A673 (cell line): ENCODE data around the gene BMPR1B.

Experiments used
- EZH2 ChIP-seq: fragments of 200-600 bp; sonication (generic); IDR thresholded peaks from 2 replicates; pipeline ENCODE4 v1.6.1; 2017; ENCODE audit warnings: borderline replicate concordance, low read depth, mild to moderate bottlenecking, mixed read lengths, antibody characterized with exemption, low read length; ENCODE audit not compliant: poor library complexity, severe bottlenecking
- TF ChIP-seq, protein P1 (sequence below): fragments of 300-800, 200-600 bp; sonication (generic); conservative IDR thresholded peaks from 2 replicates; pipeline ENCODE4 v1.5.1; 2017; ENCODE audit warnings: low read depth, mild to moderate bottlenecking, antibody characterized with exemption, low read length, moderate library complexity, mixed read lengths

DNA sequence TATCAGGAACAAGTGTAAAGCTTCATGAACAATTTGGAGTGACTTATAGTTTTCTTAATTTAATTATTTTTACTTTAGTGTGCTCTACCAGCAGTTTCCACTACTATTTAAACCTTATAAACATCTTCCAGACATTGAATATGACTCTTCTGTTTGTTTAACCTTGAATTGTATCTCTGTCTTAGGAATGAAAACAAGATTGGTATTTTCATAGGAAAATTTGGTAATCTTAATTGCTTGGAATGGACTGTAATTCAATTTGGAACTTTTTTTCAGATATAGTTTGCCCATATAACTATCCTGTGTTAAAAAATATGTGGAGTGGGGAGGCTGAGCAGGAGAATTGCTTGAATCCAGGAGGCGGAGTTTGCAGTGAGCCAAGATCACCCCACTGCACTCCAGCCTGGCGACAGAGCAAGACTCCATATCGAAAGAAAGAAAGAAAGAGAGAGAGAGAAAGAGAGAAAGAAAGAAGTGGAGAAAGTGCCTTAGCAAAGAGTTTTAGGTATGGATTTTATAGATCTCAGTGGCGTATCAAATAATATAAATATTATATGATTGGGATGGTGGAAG is 242.4 kb downstream of the BMPR1B start:
- TF ChIP-seq, protein P1, sequence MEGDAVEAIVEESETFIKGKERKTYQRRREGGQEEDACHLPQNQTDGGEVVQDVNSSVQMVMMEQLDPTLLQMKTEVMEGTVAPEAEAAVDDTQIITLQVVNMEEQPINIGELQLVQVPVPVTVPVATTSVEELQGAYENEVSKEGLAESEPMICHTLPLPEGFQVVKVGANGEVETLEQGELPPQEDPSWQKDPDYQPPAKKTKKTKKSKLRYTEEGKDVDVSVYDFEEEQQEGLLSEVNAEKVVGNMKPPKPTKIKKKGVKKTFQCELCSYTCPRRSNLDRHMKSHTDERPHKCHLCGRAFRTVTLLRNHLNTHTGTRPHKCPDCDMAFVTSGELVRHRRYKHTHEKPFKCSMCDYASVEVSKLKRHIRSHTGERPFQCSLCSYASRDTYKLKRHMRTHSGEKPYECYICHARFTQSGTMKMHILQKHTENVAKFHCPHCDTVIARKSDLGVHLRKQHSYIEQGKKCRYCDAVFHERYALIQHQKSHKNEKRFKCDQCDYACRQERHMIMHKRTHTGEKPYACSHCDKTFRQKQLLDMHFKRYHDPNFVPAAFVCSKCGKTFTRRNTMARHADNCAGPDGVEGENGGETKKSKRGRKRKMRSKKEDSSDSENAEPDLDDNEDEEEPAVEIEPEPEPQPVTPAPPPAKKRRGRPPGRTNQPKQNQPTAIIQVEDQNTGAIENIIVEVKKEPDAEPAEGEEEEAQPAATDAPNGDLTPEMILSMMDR, result no peak
- no peak for TF ChIP-seq EZH2
